Stimulated activated naive CD4-positive, alpha-beta T cell treated with Interleukin-2 at 50 U/mL for 16 hours (primary cell): ENCODE measurements around the gene WIZ.
"Not testable (repeated sequence)": the region's sequence is repeated elsewhere in the genome, so short reads cannot be mapped to it uniquely, and the experiment has no call there.

ENCODE experiments used
- DNase-seq: peaks from one replicate; lab custom pipeline; 2025; lab: John Stamatoyannopoulos, UW

WIZ gene

GRCh38 chr19:15449620-15450527, at the start of gene WIZ:
WIZ (minus strand) TSS chr19:15449956; CDS start chr19:15448307, 1,649 bp downstream.
- peak; percentile 81 for DNase-seq

GRCh38 chr19:15498910-15499309, 49.2 kb upstream of the WIZ start:
- no peak for DNase-seq

GRCh38 chr19:15498156-15498858, 48.6 kb upstream of the WIZ start:
- no peak for DNase-seq

GRCh38 chr19:15495151-15495550, 45.4 kb upstream of the WIZ start:
- no peak for DNase-seq

- DNase-seq = no peak
These were observed 38.9 kb upstream of the WIZ start for GRCh38 chr19:15488489-15489226.

GRCh38 chr19:15487038-15487437, 37.3 kb upstream of the WIZ start:
- no peak for DNase-seq

GRCh38 chr19:15485768-15486167, 36.0 kb upstream of the WIZ start:
- DNase-seq = not testable (repeated sequence)

GRCh38 chr19:15480996-15481395, 31.2 kb upstream of the WIZ start:
- not testable (repeated sequence) for DNase-seq

- no peak for DNase-seq
These were observed 29.9 kb upstream of the WIZ start, which contains the start of gene PGLYRP2 for GRCh38 chr19:15479391-15480345. PGLYRP2 (minus strand) TSS chr19:15479501; CDS start chr19:15479371, 130 bp downstream.

GRCh38 chr19:15476325-15476724, 26.6 kb upstream of the WIZ start:
- DNase-seq = no peak

- DNase-seq = no peak
These were observed 25.9 kb upstream of the WIZ start for GRCh38 chr19:15475611-15476010.

- DNase-seq = no peak
These were observed 25.4 kb upstream of the WIZ start for GRCh38 chr19:15475169-15475568.

GRCh38 chr19:15473821-15474220, 24.1 kb upstream of the WIZ start:
- not testable (repeated sequence) for DNase-seq

GRCh38 chr19:15471639-15472101, 21.9 kb upstream of the WIZ start:
- DNase-seq = no peak

GRCh38 chr19:15469513-15470297, 19.9 kb upstream of the WIZ start:
- peak; percentile 22 for DNase-seq

- DNase-seq = no peak
These were observed 19.1 kb upstream of the WIZ start for GRCh38 chr19:15468675-15469512.

GRCh38 chr19:15467734-15468214, 18.0 kb upstream of the WIZ start:
- DNase-seq = no peak

- DNase-seq = peak; percentile 62
These were observed 17.3 kb upstream of the WIZ start for GRCh38 chr19:15466851-15467733.
